NCI-H1436 treated with DMSO at 0.1 percent for 48 hours (cell line): Measurements from ENCODE around the gene ENPP6.

ENCODE experiments used
- DNase-seq: peaks from one replicate; lab custom pipeline; 2025; lab: John Stamatoyannopoulos, UW

ENPP6 gene

GRCh38 chr4:184104419-184105101 is 113.1 kb downstream of the ENPP6 start:
- no peak for DNase-seq

DNA sequence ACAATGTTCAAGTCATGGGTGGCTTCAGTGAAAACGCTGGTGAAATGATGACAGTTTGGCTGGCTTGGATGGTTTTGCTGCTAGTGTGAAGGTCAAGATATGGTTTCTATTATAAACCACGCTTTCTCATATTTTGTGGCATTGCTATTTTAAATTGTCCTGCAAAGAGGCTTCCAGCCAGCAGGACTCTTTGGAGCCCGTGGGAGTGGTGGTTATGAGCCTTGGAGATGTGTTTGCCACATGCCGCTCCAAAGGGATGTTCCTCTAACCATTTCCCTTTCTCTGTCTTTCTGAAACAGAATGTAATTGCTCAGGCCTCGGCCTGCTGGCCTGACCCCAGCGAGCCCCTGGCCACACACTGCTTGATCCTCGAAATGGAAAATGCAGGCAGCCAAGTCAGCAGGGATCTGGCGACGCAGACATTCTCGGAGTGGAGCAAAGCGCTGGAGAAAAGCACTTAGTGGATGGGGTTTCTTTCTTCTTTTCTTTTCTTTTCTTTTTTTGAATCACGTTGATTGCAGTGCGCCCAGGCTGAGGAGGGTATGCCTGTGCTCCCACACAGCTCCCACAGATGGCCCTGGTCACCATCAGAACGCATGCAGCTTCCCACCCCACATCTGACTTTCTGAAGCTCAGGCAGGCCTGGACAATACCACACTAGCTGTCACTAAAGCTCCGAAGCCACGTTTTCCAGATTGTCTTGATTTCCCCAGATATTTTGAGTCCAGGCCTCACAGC is 114.0 kb downstream of the ENPP6 start:
- DNase-seq, result no peak

DNA sequence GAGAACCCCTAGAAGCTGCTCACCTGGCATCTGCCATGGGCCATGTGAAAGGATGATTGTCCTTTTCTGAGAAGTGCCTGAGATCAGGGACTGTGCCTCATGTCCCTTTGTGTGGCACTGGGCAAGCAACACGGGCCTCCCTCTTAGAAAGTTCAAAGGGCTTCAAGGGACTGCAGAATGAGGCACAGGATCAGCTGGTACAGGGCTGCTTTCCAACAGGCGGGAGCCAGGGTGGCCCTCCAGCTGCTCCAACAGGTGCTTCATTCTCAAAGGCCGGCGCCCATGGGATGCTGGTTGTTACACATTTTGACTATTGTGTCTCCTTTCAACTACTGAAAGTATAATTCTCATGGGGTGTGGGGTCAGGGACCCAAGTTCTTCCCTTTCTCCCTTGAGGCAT is 114.7 kb downstream of the ENPP6 start:
- DNase-seq, result no peak

GRCh38 chr4:184102488-184102887 is 115.2 kb downstream of the ENPP6 start:
- no peak for DNase-seq

DNA sequence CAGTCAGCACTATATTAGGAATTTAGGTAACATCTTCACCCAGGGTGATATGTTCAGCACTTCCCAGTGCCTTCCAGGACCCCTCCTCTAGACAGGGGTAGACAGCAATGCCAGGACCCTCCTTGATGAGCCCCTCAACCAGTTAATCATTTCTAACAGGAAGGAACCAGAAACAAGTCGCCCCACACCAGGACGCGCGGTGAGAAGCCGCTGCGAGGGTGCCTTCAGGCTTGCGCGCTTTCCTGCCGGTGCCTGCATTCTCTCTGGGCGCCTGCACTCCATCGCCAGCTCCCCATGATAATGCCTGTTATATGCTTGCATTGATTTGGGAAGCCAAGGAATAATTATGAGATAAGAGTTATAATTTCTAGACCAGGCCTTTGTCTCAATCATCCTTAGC is 116.0 kb downstream of the ENPP6 start:
- DNase-seq, result no peak

GRCh38 chr4:184100297-184100885 is 117.3 kb downstream of the ENPP6 start:
- DNase-seq, result no peak

- no peak for DNase-seq
Observed at GRCh38 chr4:184099535-184099966, 118.1 kb downstream of the ENPP6 start.

DNA sequence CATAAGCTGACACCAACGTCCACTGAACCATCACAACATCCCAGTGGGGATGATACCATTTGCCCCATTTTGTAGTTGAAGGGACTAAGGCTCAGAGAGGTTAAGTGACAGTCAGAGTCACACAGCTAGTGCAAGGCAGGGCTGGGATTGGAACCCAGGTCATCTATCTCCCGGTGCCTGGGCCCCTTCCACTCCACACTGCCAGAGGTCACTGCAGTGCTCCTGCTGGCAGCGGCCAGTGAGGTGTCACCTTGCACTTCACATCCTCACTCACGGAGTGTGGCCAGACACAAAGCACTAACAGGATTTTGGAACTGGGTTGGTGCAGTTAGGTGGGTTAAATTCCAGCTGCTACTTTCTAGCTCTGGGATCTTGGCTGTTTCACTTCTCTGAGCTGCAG is 118.7 kb downstream of the ENPP6 start:
- no peak for DNase-seq

- DNase-seq, result no peak
Observed at GRCh38 chr4:184097815-184098214, 119.9 kb downstream of the ENPP6 start.

- no peak for DNase-seq
Observed at GRCh38 chr4:184097241-184097605, 120.5 kb downstream of the ENPP6 start.

DNA sequence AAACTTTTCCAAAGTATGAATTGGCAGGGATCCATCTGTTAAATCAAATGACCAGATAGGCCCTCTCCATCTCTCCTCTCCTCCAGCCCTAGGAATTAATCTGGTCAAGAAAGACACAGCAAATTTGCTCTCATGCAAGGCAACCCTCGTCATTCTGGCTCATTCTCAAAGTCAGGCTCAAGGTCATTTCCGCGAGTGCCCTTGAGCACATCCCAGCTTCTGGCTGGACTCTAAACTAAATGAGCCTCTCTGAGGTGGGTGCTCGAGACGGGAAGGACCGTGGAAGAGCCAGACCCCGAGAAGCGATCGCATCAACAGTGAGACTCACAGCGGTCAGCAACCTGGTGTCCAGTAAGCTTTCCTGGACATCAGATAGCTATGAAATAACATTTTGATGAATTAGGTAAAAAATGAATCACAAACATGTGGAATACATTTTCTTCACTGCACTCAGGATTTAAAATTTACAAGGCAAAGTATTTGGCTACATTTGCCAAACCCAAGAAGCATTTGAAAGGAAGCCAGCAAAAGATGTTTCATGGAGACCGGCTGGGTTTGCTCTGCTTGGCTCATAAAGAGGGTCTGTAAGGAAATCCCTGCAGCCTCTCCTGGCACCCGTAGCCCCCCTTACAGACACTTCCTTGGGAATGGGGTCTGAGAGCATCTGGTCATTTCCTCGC is 121.0 kb downstream of the ENPP6 start:
- no peak for DNase-seq

- no peak for DNase-seq
Observed at GRCh38 chr4:184094532-184095159, 123.0 kb downstream of the ENPP6 start.

DNA sequence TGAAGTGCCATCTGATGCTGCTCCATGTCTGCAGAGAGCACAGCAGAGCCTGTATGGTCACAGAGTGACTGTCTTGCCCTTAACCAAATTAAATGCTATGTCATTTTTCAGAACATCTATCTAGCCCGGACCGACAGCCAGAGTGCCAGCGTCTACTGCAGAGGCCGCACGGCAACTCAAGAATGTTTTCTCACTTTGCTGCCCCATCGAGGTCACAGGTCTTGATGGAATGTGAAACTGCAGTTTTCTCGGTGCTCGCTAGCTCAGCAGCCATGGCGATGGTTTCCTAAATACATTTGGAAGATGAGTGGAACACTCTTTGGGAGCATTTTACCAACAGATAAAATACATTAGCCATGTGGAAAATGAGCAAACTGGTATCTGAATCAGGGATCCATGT is 125.7 kb downstream of the ENPP6 start:
- DNase-seq, result no peak

DNA sequence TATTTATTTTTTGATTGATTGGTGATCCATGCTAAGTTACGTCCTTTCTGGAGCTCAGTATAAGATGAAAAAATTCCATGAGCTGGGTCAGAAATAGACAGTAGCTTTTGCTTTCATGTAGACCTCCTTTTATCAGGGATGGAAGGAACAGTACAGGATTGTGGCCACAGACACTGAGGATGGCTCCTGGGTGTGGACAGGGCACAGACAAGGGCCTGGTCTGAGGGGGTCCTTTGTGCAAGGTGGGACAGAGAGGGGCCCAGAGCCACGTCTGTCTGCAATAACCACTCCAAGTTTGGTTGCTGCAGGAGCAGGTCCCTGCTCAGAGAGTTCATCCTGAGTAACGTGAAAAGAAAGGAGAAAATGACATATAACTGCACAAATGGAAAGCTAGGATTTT is 127.1 kb downstream of the ENPP6 start:
- DNase-seq, result no peak

DNA sequence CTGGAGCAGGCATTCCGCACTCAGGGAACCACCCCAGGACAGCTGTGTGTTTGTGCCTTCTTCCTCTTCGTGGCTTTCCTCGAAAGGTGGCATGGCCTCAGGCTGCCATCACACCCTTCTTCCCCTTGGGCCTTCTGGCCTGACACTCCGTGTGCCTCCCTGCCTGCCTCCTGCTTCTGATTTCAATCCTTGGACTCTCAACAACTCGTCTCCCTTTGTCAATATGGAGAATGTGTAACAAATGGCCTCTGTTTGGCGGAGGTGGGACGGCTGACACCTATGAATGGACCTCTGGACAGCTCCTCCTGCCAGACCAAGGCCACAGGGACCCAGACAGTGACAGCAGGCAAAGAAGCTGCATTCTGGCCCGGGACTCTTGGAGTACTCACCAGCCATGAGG is 137.0 kb downstream of the ENPP6 start:
- no peak for DNase-seq

DNA sequence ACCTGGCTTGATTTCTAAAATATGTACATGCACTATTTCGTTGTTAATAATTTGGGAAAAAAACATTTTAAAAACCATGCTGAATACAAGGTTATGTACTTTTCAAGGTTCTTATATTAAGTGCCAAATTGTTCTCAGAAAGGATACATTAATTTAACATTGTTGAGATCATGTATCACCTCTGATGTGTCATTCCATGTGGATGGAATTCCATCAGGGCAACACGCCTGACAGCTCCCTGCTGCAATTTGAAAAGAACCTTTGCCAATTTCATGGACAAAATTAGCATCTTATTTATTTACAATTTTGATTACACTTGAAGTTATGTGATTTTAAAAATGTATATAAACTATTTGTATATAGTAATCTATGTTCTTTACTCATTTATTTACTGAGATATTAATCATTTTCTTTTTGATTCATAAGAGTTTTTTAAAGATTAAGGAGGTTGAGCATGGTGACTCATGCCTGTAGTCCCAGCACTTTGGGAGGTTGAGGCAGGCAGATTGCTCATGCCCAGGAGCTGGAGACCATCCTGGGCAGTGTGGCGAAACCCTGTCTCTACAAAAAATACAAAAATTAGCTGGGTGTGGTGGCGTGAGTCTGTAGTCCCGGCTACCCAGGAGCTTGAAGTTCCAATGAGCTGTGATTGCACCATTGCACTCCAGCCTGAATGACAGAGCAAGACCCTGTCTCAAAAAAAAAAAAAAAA is 142.8 kb downstream of the ENPP6 start:
- DNase-seq, result no peak

DNA sequence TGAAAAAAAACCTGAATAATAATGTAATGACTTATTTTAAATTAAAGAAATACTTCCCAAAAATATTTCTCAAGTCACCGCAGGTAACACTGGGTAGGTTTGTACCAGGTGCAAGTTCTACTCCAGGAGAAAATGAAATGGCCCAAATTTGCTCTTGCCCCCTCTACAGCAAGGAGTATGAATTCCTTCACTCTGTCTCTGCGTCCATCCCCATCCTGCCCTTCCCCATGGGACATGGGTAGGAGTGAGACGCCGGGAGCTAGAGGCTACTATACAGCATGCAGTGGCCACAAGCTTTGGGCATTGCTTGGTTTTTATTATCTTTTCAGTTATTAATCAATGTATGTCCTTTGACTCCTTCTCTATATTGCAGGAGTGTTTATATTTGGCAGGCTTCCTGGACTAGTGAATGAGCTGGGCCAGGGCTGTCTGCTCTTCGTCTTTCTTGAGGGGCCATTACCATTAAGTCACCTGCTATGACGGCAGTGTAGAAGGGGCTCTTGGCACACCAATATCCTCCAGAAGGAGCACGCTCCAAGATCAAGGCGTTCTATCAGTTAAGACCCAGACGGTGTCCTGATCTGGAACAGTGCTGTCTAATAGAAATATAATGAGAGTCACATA is 149.6 kb downstream of the ENPP6 start:
- DNase-seq, result no peak

DNA sequence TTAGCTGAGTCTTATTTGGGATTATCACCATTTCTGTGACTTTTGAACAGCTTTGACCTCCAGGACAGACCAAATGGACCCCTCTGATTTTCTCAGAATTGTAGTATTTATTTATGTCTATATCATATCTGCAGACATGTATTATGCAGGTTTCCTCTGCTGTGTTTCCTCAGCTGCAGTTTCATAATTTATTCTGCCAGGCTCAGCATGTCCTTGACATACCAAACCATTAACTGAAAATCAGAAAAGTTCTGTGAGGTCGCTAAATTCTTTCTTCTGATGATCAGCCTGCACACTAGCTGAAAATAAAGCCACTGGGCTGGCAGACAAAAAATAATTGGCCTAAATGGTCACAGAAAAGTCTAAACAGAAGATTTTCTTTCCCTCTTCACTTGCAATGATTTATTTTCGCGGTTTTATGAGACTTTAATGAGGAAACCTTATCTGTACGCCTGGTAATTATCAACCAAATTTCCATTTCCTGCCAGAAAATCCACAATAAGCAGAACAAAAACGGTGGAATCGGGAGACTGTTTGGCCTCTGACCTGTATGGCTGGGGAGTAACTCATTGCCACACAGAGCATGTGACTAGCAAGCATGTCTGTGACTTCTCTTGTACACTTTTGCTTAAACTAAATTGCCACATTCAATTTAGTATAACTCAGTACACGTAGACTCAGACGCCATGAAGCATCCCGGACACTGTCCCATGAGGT is 150.9 kb downstream of the ENPP6 start:
- DNase-seq, result no peak

GRCh38 chr4:184064877-184065276 is 152.8 kb downstream of the ENPP6 start:
- no peak for DNase-seq

- DNase-seq, result no peak
Observed at GRCh38 chr4:184062769-184063168, 154.9 kb downstream of the ENPP6 start.

GRCh38 chr4:184061582-184061981 is 156.1 kb downstream of the ENPP6 start:
- DNase-seq, result no peak
